Suprapubic skin (tissue), 3 donors: ENCODE data around the gene PGGHG.
"Not testable (repeated sequence)": the region's sequence is repeated elsewhere in the genome, so short reads cannot be mapped to it uniquely, and the experiment has no call there.

Experiments used
- EP300 ChIP-seq: sonication (generic); formaldehyde crosslinking; IDR thresholded peaks from one replicate; pipeline ENCODE4 v1.6.1; 2017; ENCODE audit warnings: antibody characterized with exemption
- POLR2A ChIP-seq, 2 donors: fragments of 450-650 bp; IDR thresholded peaks; one replicate each; pipeline ENCODE4 v1.6.1; 2017; ENCODE audit warnings: antibody characterized with exemption in 2 of 2, mild to moderate bottlenecking in 2 of 2, moderate library complexity in 2 of 2
- TF ChIP-seq, protein P1 (sequence below), 2 donors: fragments of 200-600 bp in 1 of 2; fragments of 450-650 bp in 1 of 2; sonication (generic) in 1 of 2; IDR thresholded peaks; one replicate each; pipeline ENCODE4 v1.5.1; 2016 to 2019; ENCODE audit warnings: antibody characterized with exemption in 2 of 2, mild to moderate bottlenecking in 1 of 2, moderate library complexity in 1 of 2

DNA sequence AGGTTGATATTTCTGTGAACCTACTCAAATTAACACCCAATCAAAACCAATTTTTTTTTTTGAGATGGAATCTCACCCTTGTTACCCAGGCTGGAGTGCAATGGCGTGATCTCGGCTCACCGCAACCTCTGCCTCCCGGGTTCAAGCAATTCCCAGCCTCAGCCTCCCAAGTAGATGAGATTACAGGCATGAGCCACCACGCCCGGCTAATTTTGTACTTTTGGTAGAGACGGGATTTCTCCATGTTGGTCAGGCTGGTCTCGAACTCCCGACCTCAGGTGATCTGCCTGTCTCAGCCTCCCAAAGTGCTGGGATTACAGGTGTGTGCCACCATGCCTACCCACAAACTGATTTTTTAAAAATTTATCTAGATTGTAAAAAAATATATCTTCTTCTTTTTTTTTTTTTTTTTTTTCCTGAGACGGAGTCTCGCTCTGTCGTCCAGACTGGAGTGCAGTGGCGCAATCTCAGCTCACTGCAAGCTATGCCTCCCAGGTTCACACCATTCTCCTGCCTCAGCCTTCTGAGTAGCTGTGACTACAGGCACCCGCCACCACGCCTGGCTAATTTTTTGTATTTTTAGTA lies 39.7 kb downstream of the PGGHG start:
- TF ChIP-seq, protein P1, sequence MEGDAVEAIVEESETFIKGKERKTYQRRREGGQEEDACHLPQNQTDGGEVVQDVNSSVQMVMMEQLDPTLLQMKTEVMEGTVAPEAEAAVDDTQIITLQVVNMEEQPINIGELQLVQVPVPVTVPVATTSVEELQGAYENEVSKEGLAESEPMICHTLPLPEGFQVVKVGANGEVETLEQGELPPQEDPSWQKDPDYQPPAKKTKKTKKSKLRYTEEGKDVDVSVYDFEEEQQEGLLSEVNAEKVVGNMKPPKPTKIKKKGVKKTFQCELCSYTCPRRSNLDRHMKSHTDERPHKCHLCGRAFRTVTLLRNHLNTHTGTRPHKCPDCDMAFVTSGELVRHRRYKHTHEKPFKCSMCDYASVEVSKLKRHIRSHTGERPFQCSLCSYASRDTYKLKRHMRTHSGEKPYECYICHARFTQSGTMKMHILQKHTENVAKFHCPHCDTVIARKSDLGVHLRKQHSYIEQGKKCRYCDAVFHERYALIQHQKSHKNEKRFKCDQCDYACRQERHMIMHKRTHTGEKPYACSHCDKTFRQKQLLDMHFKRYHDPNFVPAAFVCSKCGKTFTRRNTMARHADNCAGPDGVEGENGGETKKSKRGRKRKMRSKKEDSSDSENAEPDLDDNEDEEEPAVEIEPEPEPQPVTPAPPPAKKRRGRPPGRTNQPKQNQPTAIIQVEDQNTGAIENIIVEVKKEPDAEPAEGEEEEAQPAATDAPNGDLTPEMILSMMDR (IDR thresholded peaks at IDR 0.05): not testable (repeated sequence)
- TF ChIP-seq POLR2A (IDR thresholded peaks at IDR 0.05); EP300: not testable (repeated sequence)
